ENCODE results near the gene TIMM22.

DNA sequence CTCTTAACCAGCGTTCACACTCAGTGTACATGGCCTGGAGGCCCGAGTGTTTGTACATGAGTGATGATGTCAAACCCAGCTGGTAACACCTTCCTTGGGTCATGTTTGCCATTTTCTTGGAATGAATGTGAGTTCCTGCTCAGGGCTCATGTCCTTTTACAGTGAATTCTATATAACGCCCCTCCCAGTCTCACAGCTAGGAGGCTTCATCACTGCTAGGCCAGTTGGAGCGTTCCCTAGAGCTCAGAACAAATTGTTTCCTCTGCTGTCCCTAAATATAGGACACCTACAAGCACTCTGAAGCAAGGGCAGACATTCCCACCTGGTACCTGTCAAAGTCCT, 5.5 kb downstream of the TIMM22 start:
- TF ChIP-seq POLR2AphosphoS5 (IDR thresholded peaks at IDR 0.05; ENCODE audit: borderline replicate concordance, low read depth, low read length) (no peak), EZH2 (IDR thresholded peaks at IDR 0.05) (no peak)
